Activated B cell treated with CpG ODN at 0.5 μM for 24 hours (primary cell): ENCODE data around the gene NCAPD3. TPM values are rescaled to one million over a fixed set of nuclear protein-coding genes. Genes with fewer than 3 reads are reported as not detected.

Source experiments
- ATAC-seq: fragments of 200-7000 bp; cut with Tn5 transposase; one replicate; pipeline ENCODE4 v1.10.0; 2021; ENCODE audit warnings: low read depth, mild to moderate bottlenecking, moderate library complexity
- CTCF ChIA-PET: fragments of 350-600 bp; sonication (Branson Sonifier 250); formaldehyde crosslinking; loops from one replicate; lab custom pipeline; 2021; ENCODE audit warnings: antibody characterized with exemption; lab: Charles Lee
- POLR2A ChIA-PET: fragments of 350-600 bp; sonication (Branson Sonifier 250); formaldehyde crosslinking; loops from one replicate; lab custom pipeline; 2021; ENCODE audit warnings: antibody characterized with exemption; lab: Charles Lee
- DNase-seq: peaks from one replicate; pipeline ENCODE4 v3.0.0; 2022
- H3K27ac Mint-ChIP-seq: one replicate; pipeline ENCODE4 v1.8.0; 2020; ENCODE audit warnings: mixed read lengths
- H3K27me3 Mint-ChIP-seq: one replicate; pipeline ENCODE4 v1.8.0; 2021; ENCODE audit warnings: mixed read lengths
- H3K36me3 Mint-ChIP-seq: one replicate; pipeline ENCODE4 v1.8.0; 2021; ENCODE audit warnings: low read depth, mixed read lengths
- H3K4me1 Mint-ChIP-seq: one replicate; pipeline ENCODE4 v1.8.0; 2021; ENCODE audit warnings: mixed read lengths
- H3K4me3 Mint-ChIP-seq: one replicate; pipeline ENCODE4 v1.8.0; 2020; ENCODE audit warnings: mild to moderate bottlenecking, mixed read lengths
- H3K9me3 Mint-ChIP-seq: one replicate; pipeline ENCODE4 v1.8.0; 2020; ENCODE audit warnings: mixed read lengths
- CTCF ChIP-seq: fragments of 200-600 bp; IDR thresholded peaks from one replicate; pipeline ENCODE4 v1.8.0; 2022; ENCODE audit warnings: antibody characterized with exemption, mild to moderate bottlenecking
- intact Hi-C: fragments of 100-400 bp; cut with micrococcal nuclease; formaldehyde crosslinking; loops from one replicate; pipeline ENCODE4 v1.15.1; 2024
- total RNA-seq: library from RNA; stranded (reverse); gene quantifications from 2 replicates; pipeline ENCODE4 v1.2.3, GENCODE V29; 2022

NCAPD3 gene
- total RNA-seq, 1 donor from 2014 or later, result 22.2 TPM

GRCh38 chr11:134264966-134265764, 41.4 kb upstream of the NCAPD3 start:
- CTCF ChIA-PET, result interaction anchor here (0.6 to 1.4 kb wide), 2 partner anchors 13 to 215 kb away, joined by 3 read pairs; no protein-coding TSS in a partner anchor

GRCh38 chr11:134261626-134262488, 38.1 kb upstream of the NCAPD3 start:
- H3K36me3 Mint-ChIP-seq, result peaks cover 55% of the 10 kb centered on the region
- no peak for TF ChIP-seq CTCF
- no peaks in the 10 kb centered on the region for H3K9me3 Mint-ChIP-seq
- intact Hi-C loops, result no loop called here
- DNase-seq, result no peak
- no peaks in the 10 kb centered on the region for H3K4me1 Mint-ChIP-seq
- H3K27ac Mint-ChIP-seq, result no peak overlapping the region
- H3K27me3 Mint-ChIP-seq, result no peaks in the 10 kb centered on the region
- POLR2A ChIA-PET, result no interaction called here
- CTCF ChIA-PET, result interaction anchor here (0.8 to 1.2 kb wide), 3 partner anchors 8 to 38 kb away, joined by 3 read pairs; partner anchors contain the start of genes ACAD8, GLB1L3, THYN1 and VPS26B
- ATAC-seq, result no peak
- no peak overlapping the region for H3K4me3 Mint-ChIP-seq

More at GRCh38 chr11:134264966-134265764, 41.4 kb upstream of the NCAPD3 start:
- Mint-ChIP-seq H3K4me3 (no peak overlapping the region), H3K4me1 (no peaks in the 10 kb centered on the region), H3K9me3 (no peaks in the 10 kb centered on the region), H3K27ac (no peak overlapping the region), H3K36me3 (peaks cover 34% of the 10 kb centered on the region), H3K27me3 (peaks cover 11% of the 10 kb centered on the region)
- TF ChIP-seq CTCF, result no peak
- no peak for ATAC-seq
- intact Hi-C loops, result no loop called here
- POLR2A ChIA-PET, result no interaction called here
- DNase-seq, result no peak

- Mint-ChIP-seq H3K27me3 (no peaks in the 10 kb centered on the region), H3K4me1 (no peaks in the 10 kb centered on the region), H3K4me3 (no peak overlapping the region), H3K27ac (no peak overlapping the region), H3K9me3 (no peaks in the 10 kb centered on the region), H3K36me3 (peaks cover 57% of the 10 kb centered on the region)
- ChIA-PET POLR2A (no interaction called here), CTCF (no interaction called here)
- no peak for ATAC-seq
- DNase-seq, result no peak
- intact Hi-C loops, result no loop called here
- TF ChIP-seq CTCF, result no peak
Measured at GRCh38 chr11:134260983-134261382, 37.2 kb upstream of the NCAPD3 start.

- Mint-ChIP-seq H3K36me3 (peaks cover 57% of the 10 kb centered on the region), H3K4me3 (no peak overlapping the region), H3K27ac (no peak overlapping the region), H3K9me3 (no peaks in the 10 kb centered on the region), H3K27me3 (no peaks in the 10 kb centered on the region), H3K4me1 (no peaks in the 10 kb centered on the region)
- ChIA-PET CTCF (no interaction called here), POLR2A (no interaction called here)
- no peak for TF ChIP-seq CTCF
- ATAC-seq (no peak), DNase-seq (no peak)
- intact Hi-C loops, result no loop called here
Measured at GRCh38 chr11:134260503-134260902, 36.7 kb upstream of the NCAPD3 start.

GRCh38 chr11:134258577-134258976, 34.8 kb upstream of the NCAPD3 start:
- Mint-ChIP-seq H3K27me3 (no peaks in the 10 kb centered on the region), H3K9me3 (no peaks in the 10 kb centered on the region), H3K4me3 (no peak overlapping the region), H3K4me1 (peaks cover 8% of the 10 kb centered on the region), H3K27ac (no peak overlapping the region), H3K36me3 (peaks cover 55% of the 10 kb centered on the region)
- POLR2A ChIA-PET, result no interaction called here
- intact Hi-C loops, result no loop called here
- DNase-seq, result no peak
- CTCF ChIA-PET, result no interaction called here
- TF ChIP-seq CTCF, result no peak
- no peak for ATAC-seq
